ENCODE data around the gene ASB6. TPM values are rescaled to one million over a fixed set of nuclear protein-coding genes. Genes with fewer than 3 reads are reported as not detected.

Gene ASB6
- total and polyA plus RNA-seq, 2 donors (not counting 1 experiment from before 2014, with no cell fraction given) = 27.7 to 27.9 TPM

DNA sequence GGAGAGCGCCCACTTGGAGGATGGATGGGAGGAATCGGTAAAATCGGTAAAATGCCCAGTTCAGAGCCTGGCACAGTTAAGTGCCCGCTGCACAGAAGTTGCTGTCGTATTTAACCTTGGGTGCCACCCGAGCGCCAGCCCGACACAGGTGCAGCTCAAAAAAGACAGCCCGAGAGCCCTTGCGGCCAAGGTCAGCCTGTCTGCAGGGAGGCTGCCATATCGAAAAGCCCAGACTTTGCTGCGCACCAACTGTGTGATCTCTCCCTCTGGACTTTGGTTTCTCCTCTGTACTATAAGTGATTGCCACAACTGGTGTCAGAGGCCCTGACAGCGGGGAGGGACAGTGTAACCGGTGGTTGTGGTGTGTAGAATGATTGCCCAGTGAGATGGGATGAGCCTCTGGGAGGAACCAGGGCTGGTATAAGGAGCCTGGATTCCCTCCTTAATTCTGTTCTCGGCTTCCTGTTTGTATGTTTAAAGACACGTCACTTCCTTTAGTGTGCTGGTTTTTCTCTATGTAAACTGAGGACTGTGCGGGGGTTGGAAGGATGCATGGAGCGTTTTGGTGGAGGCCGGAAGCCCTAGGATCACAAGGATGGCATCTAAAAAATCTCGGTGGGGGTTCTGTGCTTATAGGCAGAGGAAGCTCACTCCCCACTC, 15.2 kb downstream of the ASB6 start:
- 7% methylated on average over 20 of the region's 20 CpGs for WGBS (ENCODE audit: insufficient coverage)
- Histone ChIP-seq H3K4me1 (ENCODE audit: control insufficient read depth in 2 of 2, insufficient read depth in 2 of 2, low read length in 2 of 2) (peaks cover 29 to 34% of the 10 kb centered on the region in 2 donors), H3K4me3 (ENCODE audit: control extremely low read depth in 1 of 5, extremely low read depth in 1 of 5, insufficient read depth in 1 of 5, low read depth in 2 of 5, low read length in 4 of 5) (peak overlapping the region; percentile 51 to 89 (median 88)), H3K4me2 (replicated peaks; ENCODE audit: low read depth, low read length, poor library complexity, severe bottlenecking) (peak overlapping the region; percentile 94), H3K27me3 (replicated peaks in 1 of 4; ENCODE audit: control extremely low read depth in 1 of 4, control insufficient read depth in 3 of 4, insufficient read depth in 4 of 4, low read length in 3 of 4) (peaks cover 0 to 4% (median 0%) of the 10 kb centered on the region in 4 experiments), H2AFZ (ENCODE audit: insufficient read depth, low read depth, low read length, poor library complexity, severe bottlenecking) (peak overlapping the region; percentile 59), H3K79me2 (ENCODE audit: control insufficient read depth, insufficient read depth, low read length) (peaks cover 63% of the 10 kb centered on the region), H3K9ac (ENCODE audit: low read length) (peak overlapping the region; percentile 97), H3K36me3 (replicated peaks in 1 of 2; ENCODE audit: control extremely low read depth in 1 of 2, control insufficient read depth in 1 of 2, extremely low read depth in 1 of 2, insufficient read depth in 2 of 2, low read length in 1 of 2) (peaks cover 0 to 11% of the 10 kb centered on the region in 2 experiments), H3K27ac (ENCODE audit: low read length in 2 of 2) (peak overlapping the region; percentile 70 to 99), H4K20me1 (ENCODE audit: control insufficient read depth, insufficient read depth, low read length, poor library complexity, severe bottlenecking) (peaks cover 50% of the 10 kb centered on the region), H3K9me3 (ENCODE audit: control extremely low read depth in 1 of 3, control insufficient read depth in 2 of 3, insufficient read depth in 1 of 3, low read length in 2 of 3) (no peaks in the 10 kb centered on the region)
- no peak for TF ChIP-seq EZH2 (IDR thresholded peaks at IDR 0.05; ENCODE audit: borderline replicate concordance, insufficient read depth, low read depth, low read length, poor library complexity, severe bottlenecking)
- TF ChIP-seq, protein P1, sequence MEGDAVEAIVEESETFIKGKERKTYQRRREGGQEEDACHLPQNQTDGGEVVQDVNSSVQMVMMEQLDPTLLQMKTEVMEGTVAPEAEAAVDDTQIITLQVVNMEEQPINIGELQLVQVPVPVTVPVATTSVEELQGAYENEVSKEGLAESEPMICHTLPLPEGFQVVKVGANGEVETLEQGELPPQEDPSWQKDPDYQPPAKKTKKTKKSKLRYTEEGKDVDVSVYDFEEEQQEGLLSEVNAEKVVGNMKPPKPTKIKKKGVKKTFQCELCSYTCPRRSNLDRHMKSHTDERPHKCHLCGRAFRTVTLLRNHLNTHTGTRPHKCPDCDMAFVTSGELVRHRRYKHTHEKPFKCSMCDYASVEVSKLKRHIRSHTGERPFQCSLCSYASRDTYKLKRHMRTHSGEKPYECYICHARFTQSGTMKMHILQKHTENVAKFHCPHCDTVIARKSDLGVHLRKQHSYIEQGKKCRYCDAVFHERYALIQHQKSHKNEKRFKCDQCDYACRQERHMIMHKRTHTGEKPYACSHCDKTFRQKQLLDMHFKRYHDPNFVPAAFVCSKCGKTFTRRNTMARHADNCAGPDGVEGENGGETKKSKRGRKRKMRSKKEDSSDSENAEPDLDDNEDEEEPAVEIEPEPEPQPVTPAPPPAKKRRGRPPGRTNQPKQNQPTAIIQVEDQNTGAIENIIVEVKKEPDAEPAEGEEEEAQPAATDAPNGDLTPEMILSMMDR (IDR thresholded peaks at IDR 0.05) = no peak
- ChIA-PET CTCF (interaction anchor here (0.6 to 12.5 kb wide), 13 partner anchors 11 to 898 kb away, joined by 3 to 269 read pairs (median 5); partner anchors contain the start of gene ASB6), POLR2A (interaction anchor here (0.7 to 2.9 kb wide), 5 partner anchors 13 to 1075 kb away, joined by 3 to 22 read pairs (median 3); partner anchors contain the start of gene IER5L)
- peak; percentile 19 for ATAC-seq (ENCODE audit: low read depth)
- Mint-ChIP-seq H3K9me3 (ENCODE audit: insufficient read depth) (no peaks in the 10 kb centered on the region), H3K4me3 (peak overlapping the region; percentile 84), H3K27me3 (peaks cover 6% of the 10 kb centered on the region), H3K4me1 (peaks cover 55% of the 10 kb centered on the region), H3K27ac (peak overlapping the region; percentile 72)
- peak; percentile 73 for DNase-seq
- intact Hi-C loops (cut with micrococcal nuclease) = loop anchor here (1.0 to 10.0 kb wide), 8 partner anchors 16 to 682 kb away; partner anchors contain the start of genes ASB6, DOLK, MIGA2 and NUP188
